ENCODE results near the gene SELENOS.

- TF ChIP-seq EP300 (IDR thresholded peaks at IDR 0.05) (no peak), CTCF (IDR thresholded peaks at IDR 0.05) (no peak), MYC (IDR thresholded peaks at IDR 0.05; ENCODE audit: borderline replicate concordance, low read length) (no peak), POLR2A (IDR thresholded peaks at IDR 0.05; ENCODE audit: low read length) (no peak), BCL3 (IDR thresholded peaks at IDR 0.05) (no peak), CEBPB (IDR thresholded peaks at IDR 0.05) (no peak), REST (IDR thresholded peaks at IDR 0.05) (no peak), NFE2L2 (conservative IDR thresholded peaks at IDR 0.05; ENCODE audit: low read length) (no peak), NR3C1 (IDR thresholded peaks at IDR 0.05) (no peak), TP53 (CRISPR knock-in tag; IDR thresholded peaks at IDR 0.05) (no peak), HDAC2 (IDR thresholded peaks at IDR 0.05) (no peak)
- TF ChIP-seq, protein P1, sequence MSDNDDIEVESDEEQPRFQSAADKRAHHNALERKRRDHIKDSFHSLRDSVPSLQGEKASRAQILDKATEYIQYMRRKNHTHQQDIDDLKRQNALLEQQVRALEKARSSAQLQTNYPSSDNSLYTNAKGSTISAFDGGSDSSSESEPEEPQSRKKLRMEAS (IDR thresholded peaks at IDR 0.05), result no peak
Measured at GRCh38 chr15:101225658-101226057, 51.6 kb downstream of the SELENOS start.
